HUES6 (cell line): ENCODE results near the gene IVD.

ENCODE experiments used
- H3K27ac ChIP-seq: 2 replicates; pipeline ENCODE4 v1.7.0; 2013; ENCODE audit warnings: low read depth, mild to moderate bottlenecking, low read length, inconsistent platforms
- H3K27me3 ChIP-seq: 2 replicates; pipeline ENCODE4 v1.6.1; 2013; ENCODE audit warnings: low read length; ENCODE audit not compliant: control insufficient read depth, insufficient read depth
- H3K36me3 ChIP-seq: 2 replicates; pipeline ENCODE4 v1.6.1; 2013; ENCODE audit warnings: low read length; ENCODE audit not compliant: control insufficient read depth, insufficient read depth
- H3K4me1 ChIP-seq: 2 replicates; pipeline ENCODE4 v1.6.1; 2013; ENCODE audit warnings: low read length; ENCODE audit not compliant: control insufficient read depth, insufficient read depth
- H3K4me3 ChIP-seq: 2 replicates; pipeline ENCODE4 v1.5.1; 2013; ENCODE audit warnings: low read depth, low read length
- H3K9ac ChIP-seq: one replicate; pipeline ENCODE4 v1.6.1; 2013; ENCODE audit warnings: mild to moderate bottlenecking, low read length
- H3K9me3 ChIP-seq: 2 replicates; pipeline ENCODE4 v1.6.1; 2013; ENCODE audit warnings: low read depth, low read length; ENCODE audit not compliant: control insufficient read depth, insufficient read depth

Gene IVD

GRCh38 chr15:40365624-40366456 lies 39.8 kb upstream of the IVD start:
- Histone ChIP-seq H3K27ac (no peak overlapping the region), H3K27me3 (peaks cover 60% of the 10 kb centered on the region), H3K9ac (no peak overlapping the region), H3K9me3 (no peaks in the 10 kb centered on the region), H3K36me3 (no peaks in the 10 kb centered on the region), H3K4me3 (no peak overlapping the region), H3K4me1 (peaks cover 7% of the 10 kb centered on the region)

- no peaks in the 10 kb centered on the region for H3K9me3 ChIP-seq
- peaks cover 56% of the 10 kb centered on the region for H3K27me3 ChIP-seq
- no peak overlapping the region for H3K4me3 ChIP-seq
- H3K27ac ChIP-seq: no peak overlapping the region
- peaks cover 7% of the 10 kb centered on the region for H3K4me1 ChIP-seq
- no peaks in the 10 kb centered on the region for H3K36me3 ChIP-seq
- no peak overlapping the region for H3K9ac ChIP-seq
These were observed 38.9 kb upstream of the IVD start for GRCh38 chr15:40366457-40367370.

GRCh38 chr15:40367371-40367685 lies 38.3 kb upstream of the IVD start:
- no peak overlapping the region for H3K9ac ChIP-seq

GRCh38 chr15:40367686-40368611 lies 37.6 kb upstream of the IVD start:
- Histone ChIP-seq H3K27me3 (peaks cover 49% of the 10 kb centered on the region), H3K4me1 (peaks cover 15% of the 10 kb centered on the region), H3K9me3 (no peaks in the 10 kb centered on the region), H3K27ac (no peak overlapping the region), H3K9ac (no peak overlapping the region), H3K4me3 (peak overlapping the region; percentile 49), H3K36me3 (no peaks in the 10 kb centered on the region)

More at GRCh38 chr15:40367371-40367685, 38.3 kb upstream of the IVD start:
- H3K27me3 ChIP-seq: peaks cover 51% of the 10 kb centered on the region
- H3K27ac ChIP-seq: no peak overlapping the region
- H3K4me3 ChIP-seq: peak overlapping the region; percentile 49
- peaks cover 8% of the 10 kb centered on the region for H3K4me1 ChIP-seq
- no peaks in the 10 kb centered on the region for H3K9me3 ChIP-seq
- H3K36me3 ChIP-seq: no peaks in the 10 kb centered on the region

DNA sequence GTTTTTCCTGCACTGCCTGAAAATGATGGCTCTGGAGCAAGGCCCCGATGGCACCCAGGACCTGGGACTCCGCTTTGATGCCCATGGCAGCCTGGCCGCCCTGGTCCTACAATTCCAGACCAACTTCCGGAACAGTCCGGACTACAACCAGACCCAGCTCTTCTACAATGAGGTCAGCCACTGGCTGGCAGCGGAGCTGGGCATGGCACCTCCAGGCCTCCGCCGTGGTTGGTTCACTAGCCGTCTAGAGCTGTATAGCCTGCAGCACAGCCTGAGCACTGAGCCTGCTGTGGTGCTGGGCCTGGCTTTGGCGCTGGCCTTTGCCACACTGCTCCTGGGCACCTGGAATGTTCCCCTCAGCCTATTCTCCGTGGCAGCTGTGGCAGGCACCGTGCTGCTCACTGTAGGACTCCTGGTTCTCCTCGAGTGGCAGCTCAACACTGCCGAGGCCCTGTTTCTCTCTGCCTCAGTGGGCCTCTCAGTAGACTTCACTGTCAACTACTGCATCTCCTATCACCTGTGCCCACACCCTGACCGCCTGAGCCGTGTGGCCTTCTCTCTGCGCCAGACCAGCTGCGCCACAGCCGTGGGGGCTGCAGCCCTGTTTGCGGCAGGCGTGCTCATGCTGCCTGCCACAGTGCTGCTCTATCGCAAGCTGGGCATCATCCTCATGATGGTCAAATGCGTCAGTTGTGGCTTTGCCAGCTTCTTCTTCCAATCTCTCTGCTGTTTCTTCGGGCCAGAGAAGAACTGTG lies 36.7 kb upstream of the IVD start:
- Histone ChIP-seq H3K36me3 (no peaks in the 10 kb centered on the region), H3K4me3 (no peak overlapping the region), H3K9ac (no peak overlapping the region), H3K4me1 (peaks cover 18% of the 10 kb centered on the region), H3K27ac (no peak overlapping the region), H3K9me3 (no peaks in the 10 kb centered on the region), H3K27me3 (peaks cover 49% of the 10 kb centered on the region)

GRCh38 chr15:40369474-40369869 lies 36.1 kb upstream of the IVD start:
- H3K9ac ChIP-seq: no peak overlapping the region
- no peaks in the 10 kb centered on the region for H3K9me3 ChIP-seq
- no peak overlapping the region for H3K4me3 ChIP-seq
- peaks cover 49% of the 10 kb centered on the region for H3K27me3 ChIP-seq
- H3K4me1 ChIP-seq: peaks cover 18% of the 10 kb centered on the region
- no peaks in the 10 kb centered on the region for H3K36me3 ChIP-seq
- H3K27ac ChIP-seq: no peak overlapping the region

- Histone ChIP-seq H3K27me3 (peaks cover 49% of the 10 kb centered on the region), H3K9me3 (no peaks in the 10 kb centered on the region), H3K4me3 (no peak overlapping the region), H3K4me1 (peaks cover 18% of the 10 kb centered on the region), H3K9ac (no peak overlapping the region), H3K36me3 (no peaks in the 10 kb centered on the region), H3K27ac (no peak overlapping the region)
These were observed 35.6 kb upstream of the IVD start for GRCh38 chr15:40369971-40370370.

DNA sequence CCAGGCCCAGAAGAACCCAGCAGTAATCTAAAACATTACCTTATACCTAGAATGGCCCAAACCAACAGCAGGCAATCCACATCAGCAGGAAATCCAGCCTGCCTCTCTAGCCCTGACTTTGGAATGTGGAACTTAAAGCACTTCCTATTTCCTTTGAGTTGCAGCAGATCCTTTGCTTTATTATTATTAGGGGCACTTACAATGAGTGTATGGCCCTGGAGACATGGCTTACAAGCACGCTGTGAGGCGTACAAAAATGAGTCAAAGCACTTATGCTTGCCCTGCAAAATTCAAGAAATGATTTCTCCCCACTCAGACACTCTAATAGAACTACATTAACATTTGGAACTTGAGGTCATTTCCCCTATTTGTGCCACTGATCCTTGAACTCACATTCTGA lies 32.6 kb upstream of the IVD start:
- no peak overlapping the region for H3K4me3 ChIP-seq
- H3K9me3 ChIP-seq: no peaks in the 10 kb centered on the region
- H3K27me3 ChIP-seq: peaks cover 30% of the 10 kb centered on the region
- H3K9ac ChIP-seq: no peak overlapping the region
- no peaks in the 10 kb centered on the region for H3K36me3 ChIP-seq
- H3K27ac ChIP-seq: no peak overlapping the region
- peaks cover 14% of the 10 kb centered on the region for H3K4me1 ChIP-seq

DNA sequence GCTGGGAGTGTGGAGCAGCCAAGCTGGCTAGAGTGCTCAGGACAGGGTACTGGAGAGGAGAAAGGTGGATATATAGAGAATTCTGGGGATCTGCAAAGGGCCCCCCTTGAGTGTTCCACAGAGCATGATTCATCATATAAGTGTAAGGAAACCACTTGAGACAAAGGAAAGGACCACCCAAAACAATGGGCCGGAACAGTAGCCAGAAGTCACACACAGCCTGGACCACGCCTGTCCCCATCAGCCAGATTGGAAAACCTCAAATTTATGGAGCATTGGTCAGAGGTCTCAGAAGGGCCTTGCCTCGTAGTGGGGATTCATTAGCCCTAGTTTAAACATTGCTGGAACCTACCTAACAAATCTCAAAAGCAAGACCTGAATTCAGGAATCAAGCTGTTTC lies 28.0 kb upstream of the IVD start:
- no peak overlapping the region for H3K27ac ChIP-seq
- H3K36me3 ChIP-seq: no peaks in the 10 kb centered on the region
- no peak overlapping the region for H3K4me3 ChIP-seq
- H3K4me1 ChIP-seq: peaks cover 15% of the 10 kb centered on the region
- no peaks in the 10 kb centered on the region for H3K9me3 ChIP-seq
- no peaks in the 10 kb centered on the region for H3K27me3 ChIP-seq
- no peak overlapping the region for H3K9ac ChIP-seq

- Histone ChIP-seq H3K9me3 (no peaks in the 10 kb centered on the region), H3K9ac (no peak overlapping the region), H3K4me3 (no peak overlapping the region), H3K36me3 (peaks cover 1% of the 10 kb centered on the region; the same call in 1 of the 2 replicates), H3K27me3 (no peaks in the 10 kb centered on the region), H3K27ac (no peak overlapping the region), H3K4me1 (peaks cover 8% of the 10 kb centered on the region; the same call in 1 of the 2 replicates)
These were observed 26.2 kb upstream of the IVD start for GRCh38 chr15:40379374-40379773.
